SK-N-SH treated with all-trans-retinoic acid at 6 μM for 48 hours (cell line): ENCODE measurements around the gene HSPB8.

Source experiments
- CSRNP3 ChIP-seq: fragments of 250-450 bp; sonication (Bioruptor Pico); IDR thresholded peaks from 2 replicates; pipeline ENCODE4 v1.5.1; 2021; ENCODE audit warnings: mild to moderate bottlenecking, moderate library complexity
- POU6F1 ChIP-seq: fragments of 250-450 bp; sonication (Bioruptor Pico); IDR thresholded peaks from 2 replicates; pipeline ENCODE4 v1.8.0; 2021; ENCODE audit warnings: low read depth, mild to moderate bottlenecking, moderate library complexity, borderline replicate concordance

DNA sequence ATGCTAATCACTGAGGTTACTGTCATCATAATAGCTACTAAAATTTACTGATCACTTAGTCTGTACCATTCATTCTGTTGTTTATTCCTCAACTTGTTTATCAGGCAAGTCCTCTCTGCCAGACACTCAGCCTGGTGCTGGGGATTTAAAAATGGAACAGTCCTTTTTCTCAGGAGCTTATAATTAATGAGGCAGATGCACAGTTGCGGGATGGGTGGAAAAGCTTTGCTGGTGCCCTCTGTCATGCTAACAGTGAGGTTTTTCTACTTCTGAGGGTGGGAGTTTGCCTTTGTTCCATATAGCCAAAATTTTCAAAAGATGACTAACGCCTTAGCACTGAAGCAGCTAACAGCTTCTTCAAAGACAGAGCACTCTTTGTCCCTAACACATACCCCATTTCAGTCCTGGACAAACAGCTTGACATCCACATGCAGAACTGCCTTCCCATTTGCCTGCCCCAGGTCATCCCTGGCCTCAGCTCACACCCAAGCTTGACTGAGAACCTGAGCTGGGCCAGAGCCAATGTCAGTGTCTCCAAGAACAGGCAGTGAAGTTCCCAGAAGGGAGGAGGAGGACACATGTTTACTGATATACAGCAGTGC, 30.8 kb upstream of the HSPB8 start:
- TF ChIP-seq POU6F1 (CRISPR knock-in tag) (no peak), CSRNP3 (CRISPR knock-in tag) (no peak)
